ENCODE measurements around the gene TMEM154.

TMEM154 gene

GRCh38 chr4:152590179-152591031 is 89.4 kb downstream of the TMEM154 start:
- no peak for DNase-seq (ENCODE audit: low spot score)

- DNase-seq (ENCODE audit: low spot score) = no peak
Observed at GRCh38 chr4:152588869-152589268, 90.9 kb downstream of the TMEM154 start.

- no peak for DNase-seq (ENCODE audit: low spot score)
Observed at GRCh38 chr4:152587127-152587526, 92.7 kb downstream of the TMEM154 start.

- DNase-seq (ENCODE audit: low spot score) = no peak
Observed at GRCh38 chr4:152586668-152587067, 93.1 kb downstream of the TMEM154 start.

- DNase-seq (ENCODE audit: low spot score) = no peak
Observed at GRCh38 chr4:152585023-152585441, 94.8 kb downstream of the TMEM154 start.

GRCh38 chr4:152581536-152582160 is 98.1 kb downstream of the TMEM154 start:
- DNase-seq (ENCODE audit: low spot score) = no peak

GRCh38 chr4:152579916-152580315 is 99.9 kb downstream of the TMEM154 start:
- DNase-seq (ENCODE audit: low spot score) = no peak

GRCh38 chr4:152579107-152579764 is 100.6 kb downstream of the TMEM154 start:
- DNase-seq (ENCODE audit: low spot score) = no peak

- DNase-seq (ENCODE audit: low spot score) = no peak
Observed at GRCh38 chr4:152578670-152579069, 101.1 kb downstream of the TMEM154 start.

GRCh38 chr4:152577708-152578396 is 101.9 kb downstream of the TMEM154 start:
- no peak for DNase-seq (ENCODE audit: low spot score)

GRCh38 chr4:152575533-152575932 is 104.3 kb downstream of the TMEM154 start:
- no peak for DNase-seq (ENCODE audit: low spot score)

GRCh38 chr4:152573861-152574260 is 105.9 kb downstream of the TMEM154 start:
- no peak for DNase-seq (ENCODE audit: low spot score)

- DNase-seq (ENCODE audit: low spot score) = no peak
Observed at GRCh38 chr4:152572417-152573086, 107.2 kb downstream of the TMEM154 start.

- no peak for DNase-seq (ENCODE audit: low spot score)
Observed at GRCh38 chr4:152571770-152572169, 108.0 kb downstream of the TMEM154 start.

GRCh38 chr4:152571296-152571695 is 108.5 kb downstream of the TMEM154 start:
- DNase-seq (ENCODE audit: low spot score) = no peak
